Cardiac ventricle fibroblast (primary cell): ENCODE measurements around the gene PSMC3IP. TPM values are rescaled to one million over a fixed set of nuclear protein-coding genes. Genes with fewer than 3 reads are reported as not detected.

Experiments used
- total RNA-seq: library from RNA; depleted of rRNA; stranded (reverse); fragments of >200 nt; gene quantifications from 2 replicates; pipeline ENCODE4 v1.2.3, GENCODE V29; 2015

The PSMC3IP gene
- total RNA-seq: 0.64 and 0.81 TPM in 2 replicates

GRCh38 chr17:42577532-42578281 is at the start of gene PSMC3IP:
TSS of gene PSMC3IP (minus strand) at chr17:42577729. CDS start at chr17:42577686, 43 bp downstream.

GRCh38 chr17:42609182-42609813 is 31.8 kb upstream of the PSMC3IP start, which contains the start of the genes RETREG3 and TUBG1:
TSS of gene RETREG3 (minus strand) at chr17:42609374. CDS start at chr17:42609324, 50 bp downstream.
TSS of gene TUBG1 (plus strand) at chr17:42609683. CDS start at chr17:42609738, 55 bp downstream.

GRCh38 chr17:42566883-42567573 is 10.5 kb downstream of the PSMC3IP start, which contains the start of gene MLX:
TSS of gene MLX (plus strand) at chr17:42567100. CDS start at chr17:42567125, 25 bp downstream.

GRCh38 chr17:42561897-42562387 is 15.6 kb downstream of the PSMC3IP start, which contains the start of gene COASY:
TSS of gene COASY (plus strand) at chr17:42562148. CDS start at chr17:42562623, 475 bp downstream.

GRCh38 chr17:42552736-42553135 is 24.8 kb downstream of the PSMC3IP start, which contains the start of gene HSD17B1:
TSS of gene HSD17B1 (plus strand) at chr17:42552923. CDS start at chr17:42552934, 11 bp downstream.

GRCh38 chr17:42536048-42536371 is 41.5 kb downstream of the PSMC3IP start, which contains the start of gene NAGLU:
TSS of gene NAGLU (plus strand) at chr17:42536241. CDS start at chr17:42536273, 32 bp downstream.

Other genes starting within 250 kb of the PSMC3IP start
- 168 and 187 TPM in 2 replicates for gene STAT3, start 189.3 kb downstream of the PSMC3IP start, total RNA-seq
- 527 and 577 TPM in 2 replicates for gene CAVIN1, start 154.5 kb downstream of the PSMC3IP start, total RNA-seq
- gene ATP6V0A1, start 118.9 kb downstream of the PSMC3IP start, total RNA-seq: 12.5 and 28.2 TPM in 2 replicates
- 53.7 and 64.0 TPM in 2 replicates for gene NAGLU, start 41.5 kb downstream of the PSMC3IP start, total RNA-seq
- 0.10 and 1.6 TPM in 2 replicates for gene HSD17B1, start 24.8 kb downstream of the PSMC3IP start, total RNA-seq
- gene COASY, start 15.6 kb downstream of the PSMC3IP start, total RNA-seq: 23.0 and 25.2 TPM in 2 replicates
- 23.6 and 29.6 TPM in 2 replicates for gene MLX, start 10.6 kb downstream of the PSMC3IP start, total RNA-seq
- gene RETREG3, start 31.6 kb upstream of the PSMC3IP start, total RNA-seq: 42.9 and 44.5 TPM in 2 replicates
- 21.8 and 25.5 TPM in 2 replicates for gene TUBG1, start 32.0 kb upstream of the PSMC3IP start, total RNA-seq
- gene TUBG2, start 81.6 kb upstream of the PSMC3IP start, total RNA-seq: 7.3 and 9.0 TPM in 2 replicates
- 14.2 and 16.8 TPM in 2 replicates for gene PLEKHH3, start 99.3 kb upstream of the PSMC3IP start, total RNA-seq
- gene CCR10, start 104.1 kb upstream of the PSMC3IP start, total RNA-seq: 1.5 and 2.2 TPM in 2 replicates
- gene CNTNAP1, start 104.8 kb upstream of the PSMC3IP start, total RNA-seq: 15.3 and 15.6 TPM in 2 replicates
- gene EZH1, start 167.3 kb upstream of the PSMC3IP start, total RNA-seq: 13.1 and 14.2 TPM in 2 replicates
- 0.24 and 1.8 TPM in 2 replicates for gene RAMP2, start 183.5 kb upstream of the PSMC3IP start, total RNA-seq
- 50.6 and 60.9 TPM in 2 replicates for gene VPS25, start 195.7 kb upstream of the PSMC3IP start, total RNA-seq
- gene WNK4, start 202.9 kb upstream of the PSMC3IP start, total RNA-seq: 1.4 and 1.5 TPM in 2 replicates
- gene COA3, start 221.0 kb upstream of the PSMC3IP start, total RNA-seq: 46.9 and 82.1 TPM in 2 replicates
- not detected in 2 replicates for gene CNTD1, start 221.1 kb upstream of the PSMC3IP start, total RNA-seq
- gene BECN1, start 246.6 kb upstream of the PSMC3IP start, total RNA-seq: 57.2 and 68.1 TPM in 2 replicates